Subcutaneous abdominal adipose tissue (tissue), 5 donors: ENCODE data around the gene SAMD7.

ENCODE experiments used
- H3K27ac ChIP-seq: one replicate; pipeline ENCODE4 v1.7.0; 2013; ENCODE audit warnings: low read depth, mild to moderate bottlenecking, inconsistent platforms, low read length, moderate library complexity
- H3K27me3 ChIP-seq, 5 donors: one replicate each; pipeline ENCODE4 v1.7.0; 2013; ENCODE audit warnings: low read length in 5 of 5, inconsistent platforms in 1 of 5; ENCODE audit not compliant: control insufficient read depth in 5 of 5, insufficient read depth in 4 of 5
- H3K36me3 ChIP-seq, 5 donors: one replicate each; pipeline ENCODE4 v1.7.0; 2013; ENCODE audit warnings: low read length in 5 of 5; ENCODE audit not compliant: control insufficient read depth in 5 of 5, insufficient read depth in 5 of 5
- H3K4me1 ChIP-seq, 5 donors: one replicate each; pipeline ENCODE4 v1.7.0; 2013; ENCODE audit warnings: low read length in 5 of 5, mild to moderate bottlenecking in 3 of 5, moderate library complexity in 1 of 5; ENCODE audit not compliant: control insufficient read depth in 5 of 5, insufficient read depth in 5 of 5
- H3K4me3 ChIP-seq, 5 donors: one replicate each; pipeline ENCODE4 v1.7.0; 2013; ENCODE audit warnings: low read length in 5 of 5, low read depth in 1 of 5
- H3K9ac ChIP-seq, 5 donors: one replicate each; pipeline ENCODE4 v1.7.0; 2013; ENCODE audit warnings: low read length in 5 of 5, mild to moderate bottlenecking in 4 of 5, moderate library complexity in 3 of 5
- H3K9me3 ChIP-seq, 5 donors: one replicate each; pipeline ENCODE4 v1.7.0; 2013; ENCODE audit warnings: low read length in 5 of 5; ENCODE audit not compliant: control insufficient read depth in 5 of 5
- donor health status: healthy.
- donor health status: healthy.
- donor health status: healthy.
- donor health status: healthy.
- donor health status: healthy.

The SAMD7 gene

DNA sequence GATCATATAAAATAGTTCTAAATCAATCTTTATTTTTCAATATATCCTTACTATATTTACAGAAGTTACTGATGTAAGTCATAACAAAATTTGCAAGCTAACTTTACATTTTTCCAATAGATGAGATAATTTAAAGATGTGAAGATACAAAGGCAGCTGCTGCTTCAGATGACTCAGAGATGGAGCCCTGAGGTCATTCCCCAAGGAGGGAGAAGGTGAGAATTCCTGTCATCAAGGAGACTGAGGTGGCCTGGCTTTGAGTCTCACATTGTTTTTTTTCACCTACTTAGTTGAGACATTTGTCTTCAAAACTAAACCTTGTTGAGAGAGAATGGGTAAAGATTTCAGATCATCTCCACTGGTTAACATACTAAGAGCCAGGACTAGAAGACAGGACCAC is 3.9 kb upstream of the SAMD7 start:
- H3K9ac ChIP-seq, result no peak overlapping the region
- H3K4me1 ChIP-seq, result peaks cover 0 to 8% (median 4%) of the 10 kb centered on the region in 5 donors
- H3K27ac ChIP-seq, result no peak overlapping the region
- H3K27me3 ChIP-seq, result no peaks in the 10 kb centered on the region
- H3K36me3 ChIP-seq, result no peaks in the 10 kb centered on the region
- H3K9me3 ChIP-seq, result peaks cover 0 to 4% (median 1%) of the 10 kb centered on the region in 5 donors
- no peak overlapping the region for H3K4me3 ChIP-seq

DNA sequence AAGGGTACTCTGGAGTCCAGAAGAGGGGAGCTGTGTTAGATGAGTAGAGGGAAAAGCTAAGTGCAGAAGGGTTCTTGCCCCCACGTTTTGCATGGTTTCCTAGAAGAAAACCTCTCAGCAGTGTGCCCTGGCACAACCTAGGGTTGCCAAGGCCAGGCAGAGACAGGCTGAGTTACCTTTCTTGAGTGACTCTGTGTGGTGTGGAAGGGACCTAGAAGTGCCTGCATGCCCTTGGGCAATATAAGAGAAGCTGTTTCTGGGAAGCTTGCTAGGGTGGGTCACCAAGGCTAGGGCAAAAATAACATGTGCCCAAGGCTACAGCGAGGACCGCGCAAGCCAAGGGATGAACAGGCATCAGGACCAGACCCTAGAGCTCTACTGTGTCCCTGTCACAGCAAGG is 3.4 kb upstream of the SAMD7 start:
- no peak overlapping the region for H3K4me3 ChIP-seq
- H3K9me3 ChIP-seq, result peaks cover 0 to 3% (median 0%) of the 10 kb centered on the region in 5 donors
- H3K4me1 ChIP-seq, result peaks cover 0 to 8% (median 4%) of the 10 kb centered on the region in 5 donors
- H3K27me3 ChIP-seq, result no peaks in the 10 kb centered on the region
- H3K27ac ChIP-seq, result no peak overlapping the region
- H3K9ac ChIP-seq, result no peak overlapping the region
- H3K36me3 ChIP-seq, result no peaks in the 10 kb centered on the region

DNA sequence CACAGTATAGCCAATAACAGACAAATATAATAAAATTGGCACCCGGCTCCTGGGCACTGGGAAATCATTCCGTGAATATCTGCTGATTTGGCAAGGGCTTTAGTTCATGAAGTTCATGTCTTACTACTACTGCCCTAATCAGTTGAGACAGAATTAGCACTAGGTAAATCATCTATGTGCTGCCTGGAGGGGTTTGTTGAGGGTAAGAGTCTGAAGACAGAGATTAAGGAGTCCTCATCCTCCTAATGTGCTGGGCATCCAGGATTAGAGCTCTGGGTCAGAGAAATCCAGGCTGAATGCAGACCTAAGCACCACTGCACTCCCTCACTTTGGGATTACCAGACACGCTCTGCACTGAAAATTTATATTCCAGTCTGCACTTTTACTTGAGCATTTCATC is 2.0 kb downstream of the SAMD7 start:
- no peaks in the 10 kb centered on the region for H3K27me3 ChIP-seq
- no peak overlapping the region for H3K27ac ChIP-seq
- H3K4me3 ChIP-seq, result no peak overlapping the region
- H3K9me3 ChIP-seq, result no peaks in the 10 kb centered on the region
- H3K9ac ChIP-seq, result no peak overlapping the region
- no peaks in the 10 kb centered on the region for H3K4me1 ChIP-seq
- no peaks in the 10 kb centered on the region for H3K36me3 ChIP-seq

DNA sequence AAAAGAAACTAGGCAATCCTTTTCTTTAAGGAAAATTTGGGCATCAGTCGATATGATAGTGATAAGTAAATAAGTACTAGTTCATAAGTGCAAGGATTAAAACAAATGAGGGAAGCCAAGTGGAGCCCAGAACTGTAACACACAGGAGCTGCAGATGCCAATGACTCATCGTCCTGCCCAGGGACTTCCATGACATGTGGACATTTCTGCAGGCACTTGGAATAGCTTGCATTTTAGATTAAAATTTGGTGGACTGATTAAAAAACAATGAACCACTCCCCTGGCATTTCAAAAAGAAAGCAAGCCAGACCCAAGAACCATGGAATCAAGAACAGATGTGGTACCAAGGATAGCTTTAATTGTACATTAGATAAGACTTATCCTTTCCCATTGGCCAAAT is 2.9 kb downstream of the SAMD7 start:
- no peak overlapping the region for H3K9ac ChIP-seq
- H3K36me3 ChIP-seq, result no peaks in the 10 kb centered on the region
- no peak overlapping the region for H3K4me3 ChIP-seq
- no peak overlapping the region for H3K27ac ChIP-seq
- H3K27me3 ChIP-seq, result no peaks in the 10 kb centered on the region
- no peaks in the 10 kb centered on the region for H3K9me3 ChIP-seq
- no peaks in the 10 kb centered on the region for H3K4me1 ChIP-seq

DNA sequence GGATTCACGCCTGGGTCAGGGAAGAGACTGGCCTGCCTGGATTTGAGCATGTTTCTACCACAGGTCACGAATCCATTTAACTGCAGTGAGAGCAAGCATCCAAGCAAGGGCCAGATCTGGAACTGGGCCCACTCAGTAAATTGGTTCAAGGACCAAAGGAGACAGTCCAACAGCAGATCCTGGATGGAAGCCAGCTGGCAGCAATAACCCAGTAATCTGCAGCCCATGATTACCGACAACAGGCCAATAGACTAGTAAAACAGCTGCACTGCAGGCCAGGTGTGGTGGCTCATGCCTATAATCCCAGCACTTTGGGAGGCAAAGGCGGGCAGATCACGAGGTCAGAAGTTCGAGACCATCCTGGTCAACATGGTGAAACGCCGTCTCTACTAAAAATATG is 11.8 kb downstream of the SAMD7 start:
- no peak overlapping the region for H3K27ac ChIP-seq
- no peaks in the 10 kb centered on the region for H3K9me3 ChIP-seq
- H3K4me1 ChIP-seq, result peaks cover 0 to 12% (median 5%) of the 10 kb centered on the region in 5 donors
- no peak overlapping the region for H3K9ac ChIP-seq
- no peak overlapping the region for H3K4me3 ChIP-seq
- H3K36me3 ChIP-seq, result no peaks in the 10 kb centered on the region
- H3K27me3 ChIP-seq, result no peaks in the 10 kb centered on the region

DNA sequence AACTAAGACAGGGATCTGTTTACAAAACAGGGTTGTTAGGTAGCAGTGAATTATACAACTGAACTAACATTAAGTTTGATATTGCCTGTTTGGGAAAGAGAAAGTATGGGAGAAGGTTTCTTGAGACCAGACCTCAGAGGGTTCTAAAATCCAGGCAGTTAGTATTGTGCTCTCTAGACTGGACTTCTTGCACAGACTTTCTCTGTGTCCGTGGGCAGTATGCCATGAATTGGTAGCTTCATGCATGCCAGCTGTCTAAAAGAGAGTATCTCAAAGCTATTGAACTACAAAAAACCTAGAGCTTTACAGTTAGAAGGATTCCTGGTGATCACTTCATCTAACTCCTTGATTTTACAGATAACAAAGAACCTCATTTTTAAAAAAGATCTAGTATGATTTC is 12.5 kb downstream of the SAMD7 start:
- no peaks in the 10 kb centered on the region for H3K36me3 ChIP-seq
- H3K4me3 ChIP-seq, result no peak overlapping the region
- H3K27ac ChIP-seq, result no peak overlapping the region
- H3K27me3 ChIP-seq, result no peaks in the 10 kb centered on the region
- no peak overlapping the region for H3K9ac ChIP-seq
- peaks cover 0 to 15% (median 5%) of the 10 kb centered on the region in 5 donors for H3K4me1 ChIP-seq
- H3K9me3 ChIP-seq, result no peaks in the 10 kb centered on the region

DNA sequence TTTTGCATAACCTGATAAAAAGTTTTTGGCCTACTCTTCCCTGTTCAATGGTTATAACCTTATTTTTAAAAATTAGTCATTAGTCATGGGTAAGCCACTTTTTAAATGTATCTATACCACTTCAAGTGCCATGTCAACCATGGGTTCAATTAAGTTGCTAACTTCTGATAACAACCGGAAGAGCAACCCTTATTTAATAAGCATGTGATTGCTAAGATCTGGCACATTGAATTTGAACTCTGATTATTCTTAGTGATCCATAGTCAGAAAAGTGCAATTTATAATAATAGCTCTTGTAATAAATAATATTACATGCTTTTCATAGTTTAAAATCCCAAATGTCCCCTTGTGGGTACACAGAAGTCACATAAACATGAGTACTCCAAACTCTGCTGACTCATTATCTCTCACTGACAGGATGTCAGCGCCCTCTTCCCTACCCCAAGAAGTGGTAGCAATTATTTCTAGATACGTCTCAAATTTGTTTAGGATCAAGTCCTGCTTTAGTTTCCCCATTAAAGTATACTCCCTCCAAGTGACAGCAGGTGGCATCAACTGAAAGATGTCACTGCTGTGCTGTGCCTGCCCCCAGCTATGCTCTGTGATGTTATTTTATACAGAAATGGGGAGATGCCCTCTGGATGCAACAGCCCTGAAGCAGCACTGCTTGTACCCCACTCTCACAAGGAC is 18.6 kb downstream of the SAMD7 start:
- Histone ChIP-seq H3K36me3 (no peaks in the 10 kb centered on the region), H3K27ac (no peak overlapping the region), H3K4me1 (peaks cover 0 to 16% (median 6%) of the 10 kb centered on the region in 5 donors), H3K9me3 (no peaks in the 10 kb centered on the region), H3K9ac (no peak overlapping the region), H3K27me3 (peaks cover 0 to 4% (median 0%) of the 10 kb centered on the region in 5 donors), H3K4me3 (no peak overlapping the region)

DNA sequence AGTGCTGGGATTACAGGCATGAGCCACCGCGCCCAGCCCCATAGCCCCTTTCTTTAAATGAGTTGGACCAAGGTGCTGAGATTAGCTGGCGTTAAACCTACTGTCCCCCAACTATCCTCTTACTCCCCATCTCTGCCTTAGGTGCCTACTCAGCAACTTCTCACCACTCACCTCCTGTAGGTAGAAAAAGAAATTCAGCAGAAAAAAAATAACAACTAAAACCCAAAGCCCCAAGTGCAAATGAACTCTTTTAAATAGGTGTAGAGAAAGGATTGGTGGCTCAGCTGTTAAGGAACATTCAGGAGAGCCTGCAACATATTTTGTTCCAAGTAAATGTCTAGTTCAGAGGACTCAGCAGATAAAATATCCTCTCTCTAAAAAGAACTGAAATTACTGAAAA is 19.5 kb downstream of the SAMD7 start:
- peaks cover 0 to 4% (median 0%) of the 10 kb centered on the region in 5 donors for H3K27me3 ChIP-seq
- no peak overlapping the region for H3K4me3 ChIP-seq
- no peaks in the 10 kb centered on the region for H3K9me3 ChIP-seq
- no peak overlapping the region for H3K27ac ChIP-seq
- no peaks in the 10 kb centered on the region for H3K36me3 ChIP-seq
- H3K9ac ChIP-seq, result no peak overlapping the region
- H3K4me1 ChIP-seq, result peaks cover 0 to 16% (median 6%) of the 10 kb centered on the region in 5 donors

DNA sequence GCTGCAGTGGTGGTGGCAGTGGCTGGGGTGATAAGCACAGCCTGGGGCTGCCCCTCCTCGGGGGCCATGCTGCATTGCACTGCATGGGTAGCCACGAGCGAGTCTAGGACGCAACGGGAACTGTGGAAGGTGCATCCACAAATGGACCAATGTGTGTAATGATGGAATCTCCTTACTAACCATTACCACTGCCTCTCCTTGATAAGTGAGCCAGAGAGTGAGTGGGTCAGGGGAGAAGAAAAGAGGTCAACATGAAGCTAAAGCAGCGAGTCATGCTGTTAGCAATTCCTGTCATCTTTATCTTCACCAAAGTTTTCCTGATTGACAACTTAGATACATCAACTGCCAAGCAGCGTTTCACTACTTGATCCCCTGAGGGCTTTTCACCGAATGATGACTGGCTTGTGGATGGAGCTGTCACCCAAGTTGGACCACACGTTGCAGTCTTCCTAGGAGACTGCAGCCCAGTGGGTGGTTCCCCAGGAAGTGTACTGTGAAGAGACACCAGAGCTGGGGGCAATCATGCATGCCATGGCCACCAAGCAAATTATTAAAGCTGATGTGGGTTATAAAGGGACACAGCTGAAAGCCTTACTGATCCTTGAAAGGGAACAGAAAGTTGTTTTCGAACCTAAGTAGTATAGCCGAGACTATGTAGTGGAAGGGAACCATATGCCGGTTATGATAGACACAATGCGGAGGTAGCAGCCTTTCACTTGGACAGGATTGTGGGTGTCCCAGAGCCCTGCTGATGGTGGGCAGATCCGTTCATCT is 20.6 kb downstream of the SAMD7 start:
- Histone ChIP-seq H3K36me3 (no peaks in the 10 kb centered on the region), H3K4me1 (peaks cover 0 to 16% (median 6%) of the 10 kb centered on the region in 5 donors), H3K27ac (no peak overlapping the region), H3K27me3 (peaks cover 0 to 4% (median 0%) of the 10 kb centered on the region in 5 donors), H3K9ac (no peak overlapping the region), H3K9me3 (no peaks in the 10 kb centered on the region), H3K4me3 (no peak overlapping the region)

DNA sequence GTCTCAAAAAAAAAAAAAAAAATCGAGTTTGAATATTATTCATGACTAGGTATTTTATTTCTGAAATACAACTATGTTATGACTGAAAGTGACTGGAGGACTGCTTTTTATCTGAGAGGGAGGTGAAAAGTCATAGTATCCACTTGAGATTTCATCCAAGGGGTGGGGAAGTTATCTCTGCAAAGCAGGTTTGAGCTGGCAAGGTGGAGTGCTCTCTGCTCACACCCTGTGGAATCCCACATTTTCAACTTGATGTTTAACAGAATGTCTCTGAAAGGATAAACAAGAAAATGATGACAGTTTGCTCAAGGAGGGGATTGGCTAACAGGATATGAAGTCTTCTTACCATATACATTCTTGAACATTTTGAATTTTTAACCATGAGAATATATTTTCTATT is 27.9 kb downstream of the SAMD7 start:
- no peak overlapping the region for H3K27ac ChIP-seq
- H3K27me3 ChIP-seq, result peaks cover 0 to 4% (median 0%) of the 10 kb centered on the region in 5 donors
- no peaks in the 10 kb centered on the region for H3K9me3 ChIP-seq
- no peaks in the 10 kb centered on the region for H3K36me3 ChIP-seq
- no peak overlapping the region for H3K4me3 ChIP-seq
- no peaks in the 10 kb centered on the region for H3K4me1 ChIP-seq
- no peak overlapping the region for H3K9ac ChIP-seq
